ENCODE data around the gene TLCD1. TPM values are rescaled to one million over a fixed set of nuclear protein-coding genes. Genes with fewer than 3 reads are reported as not detected.
"Not testable (repeated sequence)": the region's sequence is repeated elsewhere in the genome, so short reads cannot be mapped to it uniquely, and the experiment has no call there.

Gene TLCD1
- total and polyA plus RNA-seq, 2 donors (not counting 1 experiment from before 2014, with no cell fraction given) = 0.49 to 3.1 TPM

DNA sequence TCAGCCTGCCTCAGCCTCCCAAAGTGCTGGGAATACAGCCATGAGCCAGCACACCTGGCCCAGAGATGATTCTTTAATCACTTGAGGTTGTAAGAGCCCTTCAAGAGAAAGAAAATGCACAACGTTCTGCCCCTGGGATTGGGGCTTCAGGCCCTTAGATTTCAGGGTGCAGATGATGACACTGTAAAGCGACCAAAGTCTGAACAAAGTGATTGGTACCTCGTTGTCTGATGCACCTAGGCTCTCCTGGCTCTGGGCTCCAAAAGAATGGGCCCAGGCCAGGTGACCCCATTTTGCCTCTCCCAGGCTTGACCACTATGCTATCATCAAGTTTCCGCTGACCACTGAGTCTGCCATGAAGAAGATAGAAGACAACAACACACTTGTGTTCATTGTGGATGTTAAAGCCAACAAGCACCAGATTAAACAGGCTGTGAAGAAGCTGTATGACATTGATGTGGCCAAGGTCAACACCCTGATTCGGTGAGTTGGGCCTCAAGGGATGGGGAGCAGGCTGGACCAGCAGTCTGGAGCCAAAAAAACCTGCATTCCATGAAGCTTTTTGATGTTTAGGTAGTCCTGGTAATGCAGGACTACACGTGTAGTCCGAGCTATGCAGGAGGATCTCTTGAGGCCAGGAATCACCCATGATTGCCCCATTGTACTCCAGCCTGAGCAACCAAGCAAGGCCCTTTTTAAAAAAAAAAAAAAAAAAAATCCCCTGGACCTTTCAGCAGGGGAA, 3.4 kb downstream of the TLCD1 start:
- peaks cover 80% of the 10 kb centered on the region for H3K4me1 Mint-ChIP-seq
- Histone ChIP-seq H3K9me3 (ENCODE audit: control extremely low read depth in 1 of 3, control insufficient read depth in 2 of 3, insufficient read depth in 1 of 3, low read length in 2 of 3) (no peaks in the 10 kb centered on the region), H3K4me3 (ENCODE audit: control extremely low read depth in 1 of 5, extremely low read depth in 1 of 5, insufficient read depth in 1 of 5, low read depth in 2 of 5, low read length in 4 of 5) (no peak overlapping the region), H3K9ac (ENCODE audit: low read length) (no peak overlapping the region), H2AFZ (ENCODE audit: insufficient read depth, low read depth, low read length, poor library complexity, severe bottlenecking) (no peak overlapping the region), H3K79me2 (ENCODE audit: control insufficient read depth, insufficient read depth, low read length) (peaks cover 27% of the 10 kb centered on the region), H3K36me3 (replicated peaks in 1 of 2; ENCODE audit: control extremely low read depth in 1 of 2, control insufficient read depth in 1 of 2, extremely low read depth in 1 of 2, insufficient read depth in 2 of 2, low read length in 1 of 2) (peaks cover 0 to 39% of the 10 kb centered on the region in 2 experiments), H3K4me2 (replicated peaks; ENCODE audit: low read depth, low read length, poor library complexity, severe bottlenecking) (peak overlapping the region; percentile 83), H3K27me3 (replicated peaks in 1 of 4; ENCODE audit: control extremely low read depth in 1 of 4, control insufficient read depth in 3 of 4, insufficient read depth in 4 of 4, low read length in 3 of 4) (no peaks in the 10 kb centered on the region), H3K27ac (ENCODE audit: low read length in 2 of 2) (peak overlapping the region in 1 of 2 donors; percentile 8), H3K4me1 (ENCODE audit: control insufficient read depth in 2 of 2, insufficient read depth in 2 of 2, low read length in 2 of 2) (peaks cover 52 to 71% of the 10 kb centered on the region in 2 donors), H4K20me1 (ENCODE audit: control insufficient read depth, insufficient read depth, low read length, poor library complexity, severe bottlenecking) (peaks cover 56% of the 10 kb centered on the region)
- H3K4me3 Mint-ChIP-seq = peak overlapping the region; percentile 19
- H3K27me3 Mint-ChIP-seq = no peaks in the 10 kb centered on the region
- H3K9me3 Mint-ChIP-seq (ENCODE audit: insufficient read depth) = no peaks in the 10 kb centered on the region
- 79% methylated on average over 4 of the region's 7 CpGs for WGBS (ENCODE audit: insufficient coverage)
- POLR2A ChIA-PET = interaction anchor here (0.7 to 13.3 kb wide), 2 partner anchors 22 to 229 kb away, joined by 7 to 511 read pairs; partner anchors contain the start of genes PHF12 and TRAF4
- no peak for ATAC-seq (ENCODE audit: low read depth)
- peak overlapping the region; percentile 53 for H3K27ac Mint-ChIP-seq
- no peak for DNase-seq
- intact Hi-C loops (cut with micrococcal nuclease) = no loop called here
- CTCF ChIA-PET = interaction anchor here (1.3 to 15.9 kb wide), 3 partner anchors 24 to 227 kb away, joined by 3 to 1020 read pairs (median 5); partner anchors contain the start of gene TRAF4
- TF ChIP-seq, protein P1, sequence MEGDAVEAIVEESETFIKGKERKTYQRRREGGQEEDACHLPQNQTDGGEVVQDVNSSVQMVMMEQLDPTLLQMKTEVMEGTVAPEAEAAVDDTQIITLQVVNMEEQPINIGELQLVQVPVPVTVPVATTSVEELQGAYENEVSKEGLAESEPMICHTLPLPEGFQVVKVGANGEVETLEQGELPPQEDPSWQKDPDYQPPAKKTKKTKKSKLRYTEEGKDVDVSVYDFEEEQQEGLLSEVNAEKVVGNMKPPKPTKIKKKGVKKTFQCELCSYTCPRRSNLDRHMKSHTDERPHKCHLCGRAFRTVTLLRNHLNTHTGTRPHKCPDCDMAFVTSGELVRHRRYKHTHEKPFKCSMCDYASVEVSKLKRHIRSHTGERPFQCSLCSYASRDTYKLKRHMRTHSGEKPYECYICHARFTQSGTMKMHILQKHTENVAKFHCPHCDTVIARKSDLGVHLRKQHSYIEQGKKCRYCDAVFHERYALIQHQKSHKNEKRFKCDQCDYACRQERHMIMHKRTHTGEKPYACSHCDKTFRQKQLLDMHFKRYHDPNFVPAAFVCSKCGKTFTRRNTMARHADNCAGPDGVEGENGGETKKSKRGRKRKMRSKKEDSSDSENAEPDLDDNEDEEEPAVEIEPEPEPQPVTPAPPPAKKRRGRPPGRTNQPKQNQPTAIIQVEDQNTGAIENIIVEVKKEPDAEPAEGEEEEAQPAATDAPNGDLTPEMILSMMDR (IDR thresholded peaks at IDR 0.05) = no peak
- TF ChIP-seq EZH2 (IDR thresholded peaks at IDR 0.05; ENCODE audit: borderline replicate concordance, insufficient read depth, low read depth, low read length, poor library complexity, severe bottlenecking) = no peak

DNA sequence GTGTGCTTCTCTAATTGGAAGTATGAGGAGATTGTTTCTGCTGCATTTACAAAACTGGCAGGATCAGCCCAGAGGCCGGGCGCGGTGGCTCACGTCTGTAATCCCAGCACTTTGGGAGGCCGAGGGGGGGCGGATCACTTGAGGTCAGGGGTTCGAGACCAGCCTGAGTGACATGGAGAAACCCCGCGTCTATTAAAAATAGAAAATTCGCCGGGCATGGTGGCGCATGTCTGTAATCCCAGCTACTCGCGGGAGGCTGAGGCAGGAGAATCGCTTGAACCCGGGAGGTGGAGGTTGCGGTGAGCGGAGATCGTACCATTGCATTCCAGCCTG, 5.1 kb downstream of the TLCD1 start:
- Histone ChIP-seq H3K4me3 (ENCODE audit: control extremely low read depth in 1 of 5, extremely low read depth in 1 of 5, insufficient read depth in 1 of 5, low read depth in 2 of 5, low read length in 4 of 5) (peak overlapping the region; percentile 64 to 98 (median 97)), H3K4me2 (replicated peaks; ENCODE audit: low read depth, low read length, poor library complexity, severe bottlenecking) (peak overlapping the region; percentile 83), H4K20me1 (ENCODE audit: control insufficient read depth, insufficient read depth, low read length, poor library complexity, severe bottlenecking) (peaks cover 56% of the 10 kb centered on the region), H3K36me3 (replicated peaks in 1 of 2; ENCODE audit: control extremely low read depth in 1 of 2, control insufficient read depth in 1 of 2, extremely low read depth in 1 of 2, insufficient read depth in 2 of 2, low read length in 1 of 2) (peaks cover 0 to 39% of the 10 kb centered on the region in 2 experiments), H3K79me2 (ENCODE audit: control insufficient read depth, insufficient read depth, low read length) (peaks cover 27% of the 10 kb centered on the region), H3K4me1 (ENCODE audit: control insufficient read depth in 2 of 2, insufficient read depth in 2 of 2, low read length in 2 of 2) (peaks cover 57 to 78% of the 10 kb centered on the region in 2 donors), H3K27ac (ENCODE audit: low read length in 2 of 2) (peak overlapping the region in 1 of 2 donors; percentile 81), H3K9ac (ENCODE audit: low read length) (peak overlapping the region; percentile 86)
- WGBS (ENCODE audit: insufficient coverage) = 52% methylated on average over 18 of the region's 19 CpGs
- ATAC-seq (ENCODE audit: low read depth); DNase-seq; H3K27me3 ChIP-seq (replicated peaks in 1 of 4; ENCODE audit: control extremely low read depth in 1 of 4, control insufficient read depth in 3 of 4, insufficient read depth in 4 of 4, low read length in 3 of 4); H3K27me3 Mint-ChIP-seq; H3K9me3 Mint-ChIP-seq (ENCODE audit: insufficient read depth); H3K9me3 ChIP-seq (ENCODE audit: control extremely low read depth in 1 of 3, control insufficient read depth in 2 of 3, insufficient read depth in 1 of 3, low read length in 2 of 3); H2AFZ ChIP-seq (ENCODE audit: insufficient read depth, low read depth, low read length, poor library complexity, severe bottlenecking); intact Hi-C loops (cut with micrococcal nuclease): not testable (repeated sequence)
- peak overlapping the region; percentile 97 for H3K27ac Mint-ChIP-seq
- ChIA-PET POLR2A (interaction anchor here (0.7 to 2.5 kb wide), 3 partner anchors 10 to 43 kb away, joined by 4 to 38 read pairs (median 5); partner anchors contain the start of gene PROCA1), CTCF (interaction anchor here (0.8 to 15.9 kb wide), 5 partner anchors 25 to 229 kb away, joined by 4 to 1020 read pairs (median 5); partner anchors contain the start of gene TRAF4)
- peak overlapping the region; percentile 99 for H3K4me3 Mint-ChIP-seq
- peaks cover 70% of the 10 kb centered on the region for H3K4me1 Mint-ChIP-seq
